ENCODE measurements around the gene CLVS2.

Gene CLVS2

GRCh38 chr6:122995921-122996793, at the start of gene CLVS2:
Gene CLVS2, plus strand, starts transcription at chr6:122996235. Its CDS starts 1,543 bp downstream, at chr6:122997778.
- peaks cover 15% of the 10 kb centered on the region for H3K27me3 ChIP-seq (replicated peaks)
- in situ Hi-C loops (cut with HindIII; ENCODE audit: low pct_ligation_motif_present, low sequenced_read_pairs), result no loop called here

GRCh38 chr6:122947355-122947754, 48.7 kb upstream of the CLVS2 start:
- Histone ChIP-seq H3K27me3 (replicated peaks) (no peaks in the 10 kb centered on the region), H3K27ac (no peak overlapping the region), H3K36me3 (replicated peaks) (no peaks in the 10 kb centered on the region), H3K4me3 (ENCODE audit: low read depth, low read length) (no peak overlapping the region)
- in situ Hi-C loops (cut with HindIII; ENCODE audit: low pct_ligation_motif_present, low sequenced_read_pairs), result no loop called here
- peak; percentile 71 for TF ChIP-seq CTCF (IDR thresholded peaks at IDR 0.05; ENCODE audit: low read depth, low read length, missing control alignments)
- peak; percentile 1 for DNase-seq

More at GRCh38 chr6:122995921-122996793, at the start of gene CLVS2:
- Histone ChIP-seq H3K4me3 (ENCODE audit: low read depth, low read length) (peak within 1 kb of the TSS; percentile 58), H3K36me3 (replicated peaks) (no peaks in the 10 kb centered on the region), H3K27ac (no peak within 1 kb of the TSS)
- DNase-seq, result peak; percentile 1
- TF ChIP-seq CTCF (IDR thresholded peaks at IDR 0.05; ENCODE audit: low read depth, low read length, missing control alignments), result no peak

- no peaks in the 10 kb centered on the region for H3K27me3 ChIP-seq (replicated peaks)
- no peak overlapping the region for H3K27ac ChIP-seq
- DNase-seq, result no peak
- in situ Hi-C loops (cut with HindIII; ENCODE audit: low pct_ligation_motif_present, low sequenced_read_pairs), result no loop called here
- TF ChIP-seq CTCF (IDR thresholded peaks at IDR 0.05; ENCODE audit: low read depth, low read length, missing control alignments), result no peak
- no peaks in the 10 kb centered on the region for H3K36me3 ChIP-seq (replicated peaks)
- H3K4me3 ChIP-seq (ENCODE audit: low read depth, low read length), result no peak overlapping the region
These were observed 42.3 kb upstream of the CLVS2 start for GRCh38 chr6:122953766-122954165.

- TF ChIP-seq CTCF (IDR thresholded peaks at IDR 0.05; ENCODE audit: low read depth, low read length, missing control alignments), result no peak
- Histone ChIP-seq H3K36me3 (replicated peaks) (no peaks in the 10 kb centered on the region), H3K4me3 (ENCODE audit: low read depth, low read length) (no peak overlapping the region), H3K27me3 (replicated peaks) (no peaks in the 10 kb centered on the region), H3K27ac (no peak overlapping the region)
- in situ Hi-C loops (cut with HindIII; ENCODE audit: low pct_ligation_motif_present, low sequenced_read_pairs), result no loop called here
- DNase-seq, result no peak
These were observed 39.7 kb upstream of the CLVS2 start for GRCh38 chr6:122956376-122956775.

GRCh38 chr6:122962000-122962624, 33.9 kb upstream of the CLVS2 start:
- no peaks in the 10 kb centered on the region for H3K36me3 ChIP-seq (replicated peaks)
- H3K4me3 ChIP-seq (ENCODE audit: low read depth, low read length), result no peak overlapping the region
- no peak overlapping the region for H3K27ac ChIP-seq
- in situ Hi-C loops (cut with HindIII; ENCODE audit: low pct_ligation_motif_present, low sequenced_read_pairs), result no loop called here
- TF ChIP-seq CTCF (IDR thresholded peaks at IDR 0.05; ENCODE audit: low read depth, low read length, missing control alignments), result no peak
- no peak for DNase-seq
- H3K27me3 ChIP-seq (replicated peaks), result no peaks in the 10 kb centered on the region

All from brain microvascular endothelial cell (primary cell).